GM18526 (cell line): Measurements from ENCODE around the gene SIK3.

Experiments used
- POLR2A ChIP-seq: IDR thresholded peaks from 3 replicates; pipeline ENCODE4 v1.6.1; 2011; ENCODE audit not compliant: insufficient read length; ENCODE audit errors: extremely low read depth

SIK3 gene

GRCh38 chr11:116874251-116874650, 224.0 kb downstream of the SIK3 start:
- TF ChIP-seq POLR2A, result no peak

GRCh38 chr11:116873381-116873780, 224.8 kb downstream of the SIK3 start:
- no peak for TF ChIP-seq POLR2A

- TF ChIP-seq POLR2A, result no peak
Measured at GRCh38 chr11:116871248-116871647, 227.0 kb downstream of the SIK3 start.

GRCh38 chr11:116870054-116870453, 228.2 kb downstream of the SIK3 start:
- no peak for TF ChIP-seq POLR2A

- TF ChIP-seq POLR2A, result no peak
Measured at GRCh38 chr11:116869610-116870009, 228.6 kb downstream of the SIK3 start.

- TF ChIP-seq POLR2A, result no peak
Measured at GRCh38 chr11:116868066-116868465, 230.2 kb downstream of the SIK3 start.

GRCh38 chr11:116867619-116868018, 230.6 kb downstream of the SIK3 start:
- no peak for TF ChIP-seq POLR2A

- no peak for TF ChIP-seq POLR2A
Measured at GRCh38 chr11:116866804-116867455, 231.3 kb downstream of the SIK3 start.

GRCh38 chr11:116865696-116866095, 232.5 kb downstream of the SIK3 start:
- TF ChIP-seq POLR2A, result no peak

GRCh38 chr11:116864531-116864930, 233.7 kb downstream of the SIK3 start:
- TF ChIP-seq POLR2A, result no peak

- TF ChIP-seq POLR2A, result no peak
Measured at GRCh38 chr11:116862951-116863350, 235.3 kb downstream of the SIK3 start.

GRCh38 chr11:116862185-116862584, 236.0 kb downstream of the SIK3 start:
- TF ChIP-seq POLR2A, result no peak

- no peak for TF ChIP-seq POLR2A
Measured at GRCh38 chr11:116861539-116861938, 236.7 kb downstream of the SIK3 start.

- TF ChIP-seq POLR2A, result no peak
Measured at GRCh38 chr11:116860303-116860702, 237.9 kb downstream of the SIK3 start.

- no peak for TF ChIP-seq POLR2A
Measured at GRCh38 chr11:116859175-116859574, 239.1 kb downstream of the SIK3 start.

GRCh38 chr11:116857936-116858335, 240.3 kb downstream of the SIK3 start:
- no peak for TF ChIP-seq POLR2A

- TF ChIP-seq POLR2A, result no peak
Measured at GRCh38 chr11:116857316-116857715, 240.9 kb downstream of the SIK3 start.
